Immature natural killer cell (primary cell): ENCODE data around the gene SALL4. TPM values are rescaled to one million over a fixed set of nuclear protein-coding genes. Genes with fewer than 3 reads are reported as not detected.
"Not testable (repeated sequence)": the region's sequence is repeated elsewhere in the genome, so short reads cannot be mapped to it uniquely, and the experiment has no call there.

ENCODE experiments used
- DNase-seq, 3 donors: peaks; one replicate each; pipeline ENCODE4 v3.0.0; 2022; ENCODE audit warnings: mixed read lengths in 1 of 3
- H3K27ac Mint-ChIP-seq, 6 donors: one replicate each; pipeline ENCODE4 v1.8.0; 2020; ENCODE audit warnings: mixed read lengths in 6 of 6, mild to moderate bottlenecking in 5 of 6, inconsistent platforms in 4 of 6, moderate library complexity in 3 of 6
- H3K27me3 Mint-ChIP-seq, 3 donors: one replicate each; pipeline ENCODE4 v1.8.0; 2020 to 2021; ENCODE audit warnings: low read depth in 3 of 3, mild to moderate bottlenecking in 3 of 3, mixed read lengths in 3 of 3, moderate library complexity in 3 of 3, inconsistent platforms in 1 of 3
- H3K36me3 Mint-ChIP-seq, 3 donors: one replicate each; pipeline ENCODE4 v1.8.0; 2020; ENCODE audit warnings: mixed read lengths in 3 of 3, inconsistent platforms in 2 of 3, mild to moderate bottlenecking in 2 of 3
- H3K4me1 Mint-ChIP-seq, 2 donors: one replicate each; pipeline ENCODE4 v1.8.0; 2020; ENCODE audit warnings: inconsistent platforms in 2 of 2, mild to moderate bottlenecking in 2 of 2, mixed read lengths in 2 of 2, moderate library complexity in 1 of 2
- H3K4me3 Mint-ChIP-seq, 5 donors: one replicate each; pipeline ENCODE4 v1.8.0; 2020; ENCODE audit warnings: mild to moderate bottlenecking in 5 of 5, mixed read lengths in 5 of 5, inconsistent platforms in 3 of 5, moderate library complexity in 3 of 5
- H3K9me3 Mint-ChIP-seq, 6 donors: one replicate each; pipeline ENCODE4 v1.8.0; 2020; ENCODE audit warnings: mild to moderate bottlenecking in 6 of 6, mixed read lengths in 6 of 6, inconsistent platforms in 4 of 6, moderate library complexity in 3 of 6
- polyA plus RNA-seq, 3 donors: library from polyadenylated mRNA; unstranded; fragments of 300-500 nt; fragmentation: Illumina TruSeq; gene quantifications; one replicate each; pipeline ENCODE4 v1.2.3, GENCODE V29; 2021

The SALL4 gene
- under 1 TPM in 1 of 3 donors, not detected in 2; 0.08 TPM for polyA plus RNA-seq

DNA sequence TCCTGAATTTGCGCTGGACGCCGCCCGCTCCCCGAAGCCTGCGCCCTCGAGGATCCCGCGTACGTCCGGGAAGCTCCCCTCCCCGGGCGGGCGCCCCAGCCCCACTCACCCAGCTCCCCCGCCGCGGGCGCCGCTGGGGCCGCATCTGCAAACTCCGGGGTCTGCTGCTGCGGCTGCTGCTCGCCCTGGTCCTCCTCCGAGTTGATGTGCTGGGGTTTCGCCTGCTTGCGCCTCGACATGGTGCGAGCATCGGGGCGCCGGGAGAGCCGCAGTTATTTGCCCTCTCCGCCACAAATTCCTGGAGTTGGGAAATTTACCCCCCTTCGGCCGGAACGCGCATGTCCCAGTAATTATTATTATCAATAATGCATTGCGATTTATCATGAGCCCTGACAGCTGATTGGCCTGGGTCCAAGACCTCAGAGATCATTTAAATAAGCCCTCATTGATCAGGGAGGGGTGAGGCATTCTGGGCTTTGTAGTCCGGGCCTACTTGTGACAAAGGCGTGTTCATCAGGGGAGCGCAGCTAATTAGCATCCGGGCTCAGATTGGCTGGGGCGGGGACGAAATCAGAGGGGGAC, at the start of gene SALL4:
SALL4 (minus strand) TSS at position 352 of the 582 bp plus-strand sequence; CDS start at position 239, 113 bp downstream.
- Mint-ChIP-seq H3K9me3 (no peaks in the 10 kb centered on the region), H3K36me3 (no peaks in the 10 kb centered on the region), H3K27ac (no peak within 1 kb of the TSS), H3K27me3 (peaks cover 13 to 17% (median 15%) of the 10 kb centered on the region in 3 donors), H3K4me3 (peak within 1 kb of the TSS; percentile 82 to 88 (median 85)), H3K4me1 (peaks cover 16 to 23% of the 10 kb centered on the region in 2 donors)
- no peak for DNase-seq

DNA sequence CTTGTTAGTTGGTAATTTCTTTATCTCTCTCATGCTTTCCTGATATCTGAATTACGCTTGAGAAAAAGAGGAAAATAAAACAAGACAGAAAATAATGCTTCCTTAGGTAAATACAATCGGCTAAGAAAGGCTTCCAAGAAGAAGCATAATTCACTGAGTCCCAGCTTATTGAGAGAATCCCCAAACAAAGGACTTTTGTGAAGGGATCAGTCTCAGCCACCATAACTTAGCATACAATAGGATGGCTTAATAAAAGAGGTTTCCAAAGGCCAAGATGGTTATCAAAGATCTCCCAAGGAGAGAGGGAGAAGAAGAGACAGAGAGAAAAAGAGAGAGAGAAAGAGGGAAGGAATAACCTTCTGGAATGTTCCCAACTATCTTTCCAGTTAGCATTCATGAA, 46.0 kb upstream of the SALL4 start:
- Mint-ChIP-seq H3K27me3 (peaks cover 0 to 2% (median 2%) of the 10 kb centered on the region in 3 donors), H3K36me3 (no peaks in the 10 kb centered on the region)

DNA sequence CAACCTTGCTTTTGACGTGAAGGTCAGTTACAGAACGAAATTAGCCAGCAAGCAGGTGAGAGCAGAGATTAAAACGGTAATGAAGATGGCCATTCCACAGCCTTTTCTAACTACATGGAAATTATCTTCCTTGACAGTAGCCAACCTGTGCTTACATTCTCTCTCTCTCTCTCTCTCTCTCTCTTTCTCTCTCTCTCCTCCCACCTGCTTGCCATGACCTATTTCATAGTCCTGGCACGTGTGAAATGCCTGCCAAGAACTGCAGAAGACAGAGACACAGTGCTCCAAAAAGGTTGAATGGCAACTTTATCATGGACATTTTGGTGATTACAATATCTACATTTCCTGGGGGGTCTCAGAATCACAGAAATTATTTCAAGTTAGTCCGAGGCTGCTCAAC, 38.5 kb upstream of the SALL4 start:
- H3K4me1 Mint-ChIP-seq: no peaks in the 10 kb centered on the region
- DNase-seq: no peak
- H3K27ac Mint-ChIP-seq: peak overlapping the region in 1 of 6 donors; percentile 62
- no peaks in the 10 kb centered on the region for H3K36me3 Mint-ChIP-seq
- no peak overlapping the region for H3K4me3 Mint-ChIP-seq
- H3K27me3 Mint-ChIP-seq: peaks cover 5 to 7% (median 6%) of the 10 kb centered on the region in 3 donors
- H3K9me3 Mint-ChIP-seq: no peaks in the 10 kb centered on the region

More for the DNA sequence above, 46.0 kb upstream of the SALL4 start:
- no peak overlapping the region for H3K4me3 Mint-ChIP-seq
- no peaks in the 10 kb centered on the region for H3K4me1 Mint-ChIP-seq
- no peak for DNase-seq
- H3K27ac Mint-ChIP-seq: no peak overlapping the region
- no peaks in the 10 kb centered on the region for H3K9me3 Mint-ChIP-seq

DNA sequence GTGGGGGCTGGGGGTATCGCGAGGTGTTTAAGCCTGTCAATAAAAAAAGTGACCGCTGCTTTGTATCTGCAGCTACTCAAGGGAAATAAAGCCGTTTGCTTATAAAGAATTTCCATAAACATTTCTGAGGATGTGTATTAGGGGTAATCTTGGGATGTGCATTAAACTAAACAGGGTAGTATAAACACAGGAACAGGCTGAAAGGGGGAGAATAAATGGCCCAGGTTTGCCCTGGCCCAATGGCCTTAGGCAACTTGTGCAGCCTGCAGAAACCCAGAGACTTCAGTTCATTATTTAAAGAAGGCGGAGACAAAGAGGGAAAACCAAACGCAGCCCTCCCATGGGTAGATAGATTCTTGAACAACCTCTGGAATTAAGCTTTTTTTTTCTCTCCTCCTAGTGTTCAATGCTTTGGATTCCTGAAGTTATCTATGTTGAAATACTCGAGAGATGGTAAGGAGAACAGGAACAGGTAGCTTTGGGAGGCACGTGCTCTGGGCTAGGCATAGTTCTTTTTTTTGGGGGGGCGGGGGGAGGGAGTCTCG, 35.6 kb upstream of the SALL4 start:
- H3K9me3 Mint-ChIP-seq: no peaks in the 10 kb centered on the region
- no peaks in the 10 kb centered on the region for H3K36me3 Mint-ChIP-seq
- H3K4me3 Mint-ChIP-seq: no peak overlapping the region
- H3K4me1 Mint-ChIP-seq: no peaks in the 10 kb centered on the region
- peaks cover 3 to 4% (median 4%) of the 10 kb centered on the region in 3 donors for H3K27me3 Mint-ChIP-seq
- H3K27ac Mint-ChIP-seq: no peak overlapping the region
- DNase-seq: no peak

DNA sequence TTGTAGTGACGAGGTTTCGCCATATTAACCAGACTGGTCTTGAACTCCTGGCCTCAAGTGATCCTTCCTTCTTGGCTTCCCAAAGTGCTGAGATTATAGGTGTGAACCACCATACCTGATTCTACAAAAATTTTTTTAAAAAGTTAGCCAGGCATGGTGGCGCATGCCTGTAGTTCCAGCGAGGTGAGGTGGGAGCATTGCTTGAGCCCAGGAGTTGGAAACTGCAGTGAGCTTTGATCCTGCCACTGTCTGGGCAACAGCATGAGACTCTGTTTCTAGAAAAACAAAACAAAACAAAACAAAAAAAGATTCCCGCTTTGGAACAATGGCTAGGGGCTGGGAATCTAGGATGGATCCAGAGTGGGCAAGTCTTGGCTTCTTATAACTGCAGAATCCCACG, 35.1 kb upstream of the SALL4 start:
- Mint-ChIP-seq H3K36me3 (no peaks in the 10 kb centered on the region), H3K4me3 (no peak overlapping the region), H3K9me3 (no peaks in the 10 kb centered on the region), H3K27ac (no peak overlapping the region), H3K4me1 (no peaks in the 10 kb centered on the region), H3K27me3 (peaks cover 3 to 4% (median 4%) of the 10 kb centered on the region in 3 donors)
- DNase-seq: no peak

DNA sequence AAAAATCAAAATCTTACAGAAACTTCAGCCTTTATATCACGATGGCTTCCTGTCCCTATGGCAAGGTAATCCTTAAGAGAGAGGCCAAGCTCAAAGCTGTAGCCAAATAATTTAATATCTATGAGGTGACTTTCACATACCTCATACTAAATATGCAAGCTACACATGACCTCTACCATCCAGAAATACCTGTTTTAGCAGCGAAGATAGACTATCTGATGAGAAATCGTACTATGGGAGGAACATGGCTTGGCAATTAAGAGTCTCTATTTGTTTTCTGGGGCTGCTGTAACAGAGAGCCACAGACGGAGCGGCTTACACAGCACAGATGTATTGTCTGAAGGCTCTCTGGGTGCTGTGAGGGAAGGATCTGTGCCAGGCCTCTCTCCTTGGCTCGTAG, 31.0 kb upstream of the SALL4 start:
- H3K27me3 Mint-ChIP-seq: peaks cover 1 to 4% (median 2%) of the 10 kb centered on the region in 3 donors
- H3K27ac Mint-ChIP-seq: no peak overlapping the region
- H3K9me3 Mint-ChIP-seq: no peaks in the 10 kb centered on the region
- no peak overlapping the region for H3K4me3 Mint-ChIP-seq
- no peak for DNase-seq
- no peaks in the 10 kb centered on the region for H3K4me1 Mint-ChIP-seq
- H3K36me3 Mint-ChIP-seq: peaks cover 0 to 3% (median 0%) of the 10 kb centered on the region in 3 donors

DNA sequence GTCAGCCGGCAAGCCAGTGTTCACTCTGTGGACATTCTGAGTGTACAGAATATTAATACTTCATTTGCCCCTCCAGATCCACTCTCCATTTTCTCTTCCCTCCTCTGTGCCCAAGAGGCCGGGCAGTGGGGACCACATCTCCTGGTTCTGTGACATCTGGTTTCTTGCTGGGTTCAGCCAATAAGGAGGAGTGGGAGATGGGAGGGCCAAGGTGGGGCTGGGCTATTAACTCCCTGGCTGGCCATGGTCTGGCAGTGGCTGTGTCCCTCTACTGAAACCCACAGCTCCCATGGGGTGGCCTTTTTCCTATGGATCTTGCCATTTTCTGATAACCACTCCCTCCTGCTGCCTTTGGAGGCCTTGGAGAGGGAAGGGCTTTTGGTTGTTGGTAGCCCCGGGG, 30.0 kb upstream of the SALL4 start:
- no peak overlapping the region for H3K27ac Mint-ChIP-seq

DNA sequence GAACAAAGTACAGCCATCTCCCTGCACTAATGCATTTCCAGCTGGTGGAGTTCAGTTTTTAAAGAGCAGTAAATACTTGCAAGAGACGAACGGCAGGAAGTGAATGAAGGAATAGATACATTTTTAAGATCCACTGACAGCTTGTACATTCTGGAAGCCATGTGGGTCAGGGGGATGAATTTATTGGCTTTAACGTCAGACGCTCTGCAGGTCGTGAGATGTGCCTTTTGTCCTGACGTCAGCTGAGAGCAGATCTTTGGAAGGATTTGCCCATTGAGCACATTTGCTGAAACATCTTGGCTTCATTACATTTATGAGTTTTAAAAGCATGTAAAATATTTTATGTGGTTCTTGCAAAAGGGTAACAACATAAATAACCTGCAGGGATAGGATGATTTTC, 29.5 kb upstream of the SALL4 start:
- no peak for DNase-seq
- peaks cover 0 to 3% (median 0%) of the 10 kb centered on the region in 3 donors for H3K36me3 Mint-ChIP-seq
- peaks cover 1 to 8% (median 4%) of the 10 kb centered on the region in 3 donors for H3K27me3 Mint-ChIP-seq
- no peaks in the 10 kb centered on the region for H3K4me1 Mint-ChIP-seq
- H3K9me3 Mint-ChIP-seq: no peaks in the 10 kb centered on the region
- H3K27ac Mint-ChIP-seq: no peak overlapping the region
- no peak overlapping the region for H3K4me3 Mint-ChIP-seq

More for the DNA sequence above, 30.0 kb upstream of the SALL4 start:
- H3K4me1 Mint-ChIP-seq: no peaks in the 10 kb centered on the region
- H3K9me3 Mint-ChIP-seq: no peaks in the 10 kb centered on the region
- DNase-seq: no peak
- H3K4me3 Mint-ChIP-seq: no peak overlapping the region
- peaks cover 1 to 6% (median 4%) of the 10 kb centered on the region in 3 donors for H3K27me3 Mint-ChIP-seq
- peaks cover 0 to 3% (median 0%) of the 10 kb centered on the region in 3 donors for H3K36me3 Mint-ChIP-seq

DNA sequence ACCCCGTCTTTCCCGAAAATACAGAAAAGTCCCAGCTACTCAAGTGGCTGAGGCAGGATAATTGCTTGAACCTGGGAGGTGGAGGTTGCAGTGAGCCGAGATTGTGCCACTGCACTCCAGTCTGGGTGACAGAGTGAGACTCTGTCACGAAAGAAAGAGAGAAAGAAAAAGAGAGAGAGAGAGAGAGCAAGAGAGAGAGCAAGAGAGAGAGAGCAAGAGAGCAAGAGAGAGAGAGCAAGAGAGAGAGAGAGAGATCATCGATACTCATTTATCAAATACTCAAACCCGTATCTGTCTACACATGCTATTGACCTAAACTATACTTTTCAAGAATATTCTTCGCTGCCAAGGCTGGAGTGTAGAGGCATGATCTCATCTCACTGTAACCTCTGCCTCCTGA, 28.2 kb upstream of the SALL4 start:
- peaks cover 0 to 3% (median 0%) of the 10 kb centered on the region in 3 donors for H3K36me3 Mint-ChIP-seq
- DNase-seq: no peak
- no peaks in the 10 kb centered on the region for H3K4me1 Mint-ChIP-seq
- H3K9me3 Mint-ChIP-seq: no peaks in the 10 kb centered on the region
- H3K27me3 Mint-ChIP-seq: peaks cover 1 to 8% (median 4%) of the 10 kb centered on the region in 3 donors
- H3K27ac Mint-ChIP-seq: peak overlapping the region in 1 of 6 donors; percentile 20
- H3K4me3 Mint-ChIP-seq: no peak overlapping the region

DNA sequence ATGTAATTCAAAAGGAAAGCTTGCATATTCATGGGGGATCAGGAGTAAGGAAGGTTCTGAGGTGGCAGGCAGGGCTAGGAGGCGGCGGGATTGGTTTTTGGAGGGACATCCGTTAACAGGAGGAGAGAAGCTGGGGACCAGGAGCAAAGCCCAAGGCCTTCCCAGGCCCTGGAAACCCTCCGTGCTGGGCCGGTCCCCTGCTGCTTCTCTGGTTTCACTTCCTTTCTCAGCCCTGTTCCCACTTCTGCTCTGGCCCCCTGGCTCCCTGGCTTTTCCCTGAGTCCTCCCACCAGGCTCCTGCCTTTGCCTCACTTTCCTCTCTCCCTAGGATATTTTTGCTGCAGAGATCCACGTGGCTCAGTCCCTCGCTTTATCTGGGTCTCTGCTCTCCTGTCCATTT, 26.4 kb upstream of the SALL4 start:
- peak overlapping the region in 1 of 6 donors; percentile 38 for H3K27ac Mint-ChIP-seq

DNA sequence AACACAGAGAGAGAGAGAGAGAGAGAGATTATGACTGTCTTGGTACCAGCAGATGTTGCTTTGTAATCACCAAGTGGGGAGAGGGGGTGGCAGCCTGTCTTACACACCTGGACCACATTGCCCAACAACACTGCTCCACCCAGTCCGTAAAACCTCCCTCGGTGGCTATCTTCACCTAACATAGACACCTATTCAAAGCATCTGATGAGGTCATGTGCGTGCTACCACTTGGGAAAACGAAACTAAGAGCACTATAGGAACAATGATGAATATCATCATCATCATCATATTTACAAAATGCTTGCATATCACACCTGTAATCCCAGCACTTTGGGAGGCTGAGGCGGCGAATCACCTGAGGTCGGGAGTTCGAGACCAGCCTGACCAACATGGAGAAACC, 24.1 kb upstream of the SALL4 start:
- Mint-ChIP-seq H3K36me3 (peaks cover 0 to 3% (median 0%) of the 10 kb centered on the region in 3 donors), H3K4me1 (no peaks in the 10 kb centered on the region), H3K9me3 (no peaks in the 10 kb centered on the region), H3K27me3 (peaks cover 1 to 9% (median 7%) of the 10 kb centered on the region in 3 donors), H3K4me3 (no peak overlapping the region), H3K27ac (no peak overlapping the region)
- DNase-seq: no peak

More for the DNA sequence above, 26.4 kb upstream of the SALL4 start:
- Mint-ChIP-seq H3K36me3 (peaks cover 0 to 3% (median 0%) of the 10 kb centered on the region in 3 donors), H3K4me1 (no peaks in the 10 kb centered on the region), H3K27me3 (peaks cover 1 to 8% (median 4%) of the 10 kb centered on the region in 3 donors), H3K9me3 (no peaks in the 10 kb centered on the region), H3K4me3 (no peak overlapping the region)
- no peak for DNase-seq

DNA sequence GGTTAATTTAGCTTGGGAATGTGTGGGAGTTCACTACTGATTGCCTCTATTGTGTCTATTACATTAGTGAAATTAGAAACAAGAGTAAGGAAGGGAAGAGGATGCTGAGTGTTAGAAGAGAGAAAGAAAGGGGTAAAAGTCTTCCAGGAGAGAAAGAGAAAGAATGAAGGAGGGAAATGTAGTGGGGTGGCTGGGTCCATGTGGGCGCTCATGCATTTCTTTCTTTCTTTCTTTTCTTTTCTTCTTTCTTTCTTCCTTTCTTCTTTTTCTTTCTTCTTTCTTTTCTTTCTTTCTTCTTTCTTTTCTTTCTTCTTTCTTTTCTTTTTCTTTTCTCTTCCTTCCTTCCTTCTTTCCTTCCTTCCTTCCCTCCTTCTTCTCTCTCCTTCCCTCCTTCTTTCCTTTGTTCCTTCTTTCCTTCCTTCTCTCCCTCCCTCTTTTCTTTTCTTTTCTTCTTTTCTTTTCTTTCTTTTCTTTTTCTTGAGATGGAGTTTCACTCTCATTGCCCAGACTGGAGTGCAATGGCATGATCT, 16.2 kb upstream of the SALL4 start:
- Mint-ChIP-seq H3K4me1 (no peaks in the 10 kb centered on the region), H3K27ac (no peak overlapping the region), H3K4me3 (no peak overlapping the region), H3K27me3 (peaks cover 0 to 12% (median 5%) of the 10 kb centered on the region in 3 donors), H3K9me3 (no peaks in the 10 kb centered on the region), H3K36me3 (no peaks in the 10 kb centered on the region)
- DNase-seq: no peak

DNA sequence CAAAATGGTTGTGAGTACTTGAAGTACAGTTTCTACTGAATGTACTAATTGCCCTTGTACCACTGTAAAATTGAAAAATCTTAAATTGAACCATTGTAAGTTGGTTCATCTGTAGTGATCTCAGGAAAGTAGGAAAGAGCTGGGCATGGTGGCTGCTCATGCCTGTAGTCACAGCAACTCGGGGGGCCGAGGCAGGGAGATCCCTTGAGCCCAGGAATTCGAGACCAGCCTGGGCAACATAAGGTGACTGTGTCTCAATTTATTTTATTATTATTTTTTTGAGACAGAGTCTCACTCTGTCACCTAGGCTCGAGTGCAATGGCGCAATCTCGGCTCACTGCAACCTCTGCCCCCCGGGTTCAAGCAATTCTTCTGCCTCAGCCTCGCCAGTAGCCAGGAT, 14.5 kb upstream of the SALL4 start:
- not testable (repeated sequence) for H3K27ac Mint-ChIP-seq, H3K4me1 Mint-ChIP-seq, H3K9me3 Mint-ChIP-seq, H3K4me3 Mint-ChIP-seq, H3K36me3 Mint-ChIP-seq, DNase-seq
- H3K27me3 Mint-ChIP-seq: peaks cover 0 to 12% (median 2%) of the 10 kb centered on the region in 3 donors

DNA sequence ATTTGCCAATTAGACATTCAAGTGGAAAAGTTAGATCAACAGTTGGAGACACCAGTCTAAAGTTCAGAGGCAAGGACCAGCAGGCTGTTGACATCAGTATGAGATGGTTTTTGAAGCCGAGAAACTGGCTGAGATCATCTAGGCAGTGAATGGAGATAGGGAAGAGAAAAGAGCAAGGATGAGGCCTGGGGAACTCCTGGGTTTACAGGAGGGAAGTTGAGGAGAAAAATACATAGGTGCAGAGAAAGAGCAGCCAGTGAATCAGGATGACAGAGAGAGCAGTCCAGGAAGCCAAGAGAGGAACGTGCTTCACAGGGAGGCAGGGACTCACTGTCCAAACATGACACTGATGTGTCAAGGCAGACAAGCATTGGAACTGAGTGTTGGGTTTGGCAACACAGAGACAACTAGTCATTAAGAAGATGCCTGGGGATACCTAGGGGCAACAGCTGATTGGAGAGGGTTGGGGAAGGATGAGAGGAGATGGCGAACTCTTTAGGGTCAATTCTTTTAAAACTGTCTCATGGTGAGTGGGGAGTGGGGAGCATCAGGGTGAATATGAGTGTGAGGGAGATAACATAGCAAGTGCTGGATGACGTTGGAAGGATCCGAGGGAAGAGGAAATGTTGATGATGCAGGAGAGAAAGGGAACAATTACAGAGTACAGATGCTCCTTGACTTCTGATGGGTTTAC, 13.2 kb upstream of the SALL4 start:
- H3K4me1 Mint-ChIP-seq: no peaks in the 10 kb centered on the region
- H3K27me3 Mint-ChIP-seq: peaks cover 0 to 10% (median 2%) of the 10 kb centered on the region in 3 donors
- no peaks in the 10 kb centered on the region for H3K9me3 Mint-ChIP-seq
- H3K36me3 Mint-ChIP-seq: no peaks in the 10 kb centered on the region
- no peak overlapping the region for H3K4me3 Mint-ChIP-seq
- DNase-seq: no peak
- H3K27ac Mint-ChIP-seq: no peak overlapping the region
